Smooth muscle cell (in vitro differentiated cells): ENCODE measurements around the gene C16orf92. TPM values are rescaled to one million over a fixed set of nuclear protein-coding genes. Genes with fewer than 3 reads are reported as not detected.

Experiments used
- DNase-seq: peaks from one replicate; lab custom pipeline; 2025; ENCODE audit not compliant: unreplicated experiment; lab: John Stamatoyannopoulos, UW
- H2AFZ ChIP-seq: fragments of 200-600 bp; sonication (generic); 2 replicates; pipeline ENCODE4 v1.6.0; 2016; ENCODE audit warnings: antibody characterized with exemption, low read depth, mild to moderate bottlenecking
- H3F3A ChIP-seq: fragments of 200-600 bp; sonication (generic); 2 replicates; pipeline ENCODE4 v1.6.0; 2017; ENCODE audit warnings: antibody characterized with exemption, low read depth
- H3K27ac ChIP-seq: fragments of 200-600 bp; sonication (generic); 2 replicates; pipeline ENCODE4 v1.5.1; 2016; ENCODE audit warnings: low read depth, mild to moderate bottlenecking
- H3K27me3 ChIP-seq: fragments of 200-600 bp; sonication (generic); 2 replicates; pipeline ENCODE4 v1.6.1; 2016; ENCODE audit warnings: low read depth, mild to moderate bottlenecking
- H3K36me3 ChIP-seq: fragments of 200-600 bp; sonication (generic); 2 replicates; pipeline ENCODE4 v1.5.1; 2016; ENCODE audit warnings: low read depth
- H3K4me1 ChIP-seq: fragments of 200-600 bp; sonication (generic); 2 replicates; pipeline ENCODE4 v1.5.1; 2016; ENCODE audit warnings: low read depth
- H3K4me2 ChIP-seq: fragments of 200-600 bp; sonication (generic); 2 replicates; pipeline ENCODE4 v1.6.0; 2016; ENCODE audit warnings: mild to moderate bottlenecking
- H3K4me3 ChIP-seq: fragments of 200-600 bp; sonication (generic); 2 replicates; pipeline ENCODE4 v1.5.1; 2016; ENCODE audit warnings: mild to moderate bottlenecking
- H3K79me2 ChIP-seq: fragments of 200-600 bp; sonication (generic); 2 replicates; pipeline ENCODE4 v1.6.0; 2016; ENCODE audit warnings: low read depth, mild to moderate bottlenecking
- H3K9ac ChIP-seq: fragments of 200-600 bp; sonication (generic); 2 replicates; pipeline ENCODE4 v1.6.0; 2016; ENCODE audit warnings: low read depth
- H3K9me3 ChIP-seq: fragments of 200-600 bp; sonication (generic); replicated peaks from 2 replicates; pipeline ENCODE4 v1.5.1; 2016; ENCODE audit warnings: low read depth
- H4K20me1 ChIP-seq: fragments of 200-600 bp; sonication (generic); 2 replicates; pipeline ENCODE4 v1.6.0; 2016; ENCODE audit warnings: low read depth
- WGBS: methylation state at CpG from one replicate; pipeline ENCODE4 v1.1.7; 2016; ENCODE audit warnings: low lambda C conversion rate; 5-methylcytosine and 5-hydroxymethylcytosine counted together
- polyA plus RNA-seq: library from polyadenylated mRNA; unstranded; fragments of >200 nt; fragmentation: Nextera tagmentation; extraction: Ambion mirVana; gene quantifications from 2 replicates; pipeline ENCODE4 v1.2.1, GENCODE V29; 2016
- total RNA-seq: library from RNA; depleted of rRNA; stranded (reverse); fragments of >200 nt; gene quantifications from 2 replicates; pipeline ENCODE4 v1.2.3, GENCODE V29; 2014
- TF ChIP-seq, protein P1 (sequence below): fragments of 200-600 bp; sonication (generic); IDR thresholded peaks from 2 replicates; pipeline ENCODE4 v1.5.1; 2017; ENCODE audit warnings: borderline replicate concordance, mild to moderate bottlenecking, antibody characterized with exemption; ENCODE audit not compliant: insufficient read depth, poor library complexity, severe bottlenecking

Gene C16orf92
- total and polyA plus RNA-seq, 2 experiments from 2014 or later, result not detected

DNA sequence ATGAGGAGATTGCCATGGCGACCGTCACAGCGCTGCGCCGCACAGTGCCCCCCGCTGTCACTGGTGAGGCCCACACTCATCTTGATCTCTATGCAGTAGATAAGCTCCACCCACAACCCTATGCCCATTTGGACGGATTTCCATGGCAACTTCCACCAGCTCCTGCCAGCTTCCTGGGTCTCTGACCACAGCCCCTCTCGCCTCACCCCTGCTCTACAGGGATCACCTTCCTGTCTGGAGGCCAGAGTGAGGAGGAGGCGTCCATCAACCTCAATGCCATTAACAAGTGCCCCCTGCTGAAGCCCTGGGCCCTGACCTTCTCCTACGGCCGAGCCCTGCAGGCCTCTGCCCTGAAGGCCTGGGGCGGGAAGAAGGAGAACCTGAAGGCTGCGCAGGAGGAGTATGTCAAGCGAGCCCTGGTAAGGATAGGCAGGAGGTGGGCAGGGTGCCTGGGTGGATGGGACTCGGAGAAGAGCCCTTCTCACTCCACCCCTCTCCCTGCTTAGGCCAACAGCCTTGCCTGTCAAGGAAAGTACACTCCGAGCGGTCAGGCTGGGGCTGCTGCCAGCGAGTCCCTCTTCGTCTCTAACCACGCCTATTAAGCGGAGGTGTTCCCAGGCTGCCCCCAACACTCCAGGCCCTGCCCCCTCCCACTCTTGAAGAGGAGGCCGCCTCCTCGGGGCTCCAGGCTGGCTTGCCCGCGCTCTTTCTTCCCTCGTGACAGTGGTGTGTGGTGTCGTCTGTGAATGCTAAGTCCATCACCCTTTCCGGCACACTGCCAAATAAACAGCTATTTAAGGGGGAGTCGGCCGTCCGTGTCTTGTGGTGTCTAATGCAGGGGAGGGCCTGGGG lies 46.8 kb downstream of the C16orf92 start:
- Histone ChIP-seq H3F3A (peaks cover 57% of the 10 kb centered on the region), H3K4me1 (peaks cover 18% of the 10 kb centered on the region), H4K20me1 (peaks cover 69% of the 10 kb centered on the region), H3K79me2 (peaks cover 64% of the 10 kb centered on the region), H3K27me3 (no peaks in the 10 kb centered on the region), H3K9ac (no peak overlapping the region), H3K27ac (peak overlapping the region; percentile 45), H3K9me3 (no peaks in the 10 kb centered on the region), H3K36me3 (no peaks in the 10 kb centered on the region), H3K4me2 (peak overlapping the region; percentile 98), H3K4me3 (no peak overlapping the region), H2AFZ (no peak overlapping the region)
- TF ChIP-seq, protein P1, sequence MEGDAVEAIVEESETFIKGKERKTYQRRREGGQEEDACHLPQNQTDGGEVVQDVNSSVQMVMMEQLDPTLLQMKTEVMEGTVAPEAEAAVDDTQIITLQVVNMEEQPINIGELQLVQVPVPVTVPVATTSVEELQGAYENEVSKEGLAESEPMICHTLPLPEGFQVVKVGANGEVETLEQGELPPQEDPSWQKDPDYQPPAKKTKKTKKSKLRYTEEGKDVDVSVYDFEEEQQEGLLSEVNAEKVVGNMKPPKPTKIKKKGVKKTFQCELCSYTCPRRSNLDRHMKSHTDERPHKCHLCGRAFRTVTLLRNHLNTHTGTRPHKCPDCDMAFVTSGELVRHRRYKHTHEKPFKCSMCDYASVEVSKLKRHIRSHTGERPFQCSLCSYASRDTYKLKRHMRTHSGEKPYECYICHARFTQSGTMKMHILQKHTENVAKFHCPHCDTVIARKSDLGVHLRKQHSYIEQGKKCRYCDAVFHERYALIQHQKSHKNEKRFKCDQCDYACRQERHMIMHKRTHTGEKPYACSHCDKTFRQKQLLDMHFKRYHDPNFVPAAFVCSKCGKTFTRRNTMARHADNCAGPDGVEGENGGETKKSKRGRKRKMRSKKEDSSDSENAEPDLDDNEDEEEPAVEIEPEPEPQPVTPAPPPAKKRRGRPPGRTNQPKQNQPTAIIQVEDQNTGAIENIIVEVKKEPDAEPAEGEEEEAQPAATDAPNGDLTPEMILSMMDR, result no peak
- WGBS, result 96% methylated on average over 29 of the region's 31 CpGs
- no peak for DNase-seq

DNA sequence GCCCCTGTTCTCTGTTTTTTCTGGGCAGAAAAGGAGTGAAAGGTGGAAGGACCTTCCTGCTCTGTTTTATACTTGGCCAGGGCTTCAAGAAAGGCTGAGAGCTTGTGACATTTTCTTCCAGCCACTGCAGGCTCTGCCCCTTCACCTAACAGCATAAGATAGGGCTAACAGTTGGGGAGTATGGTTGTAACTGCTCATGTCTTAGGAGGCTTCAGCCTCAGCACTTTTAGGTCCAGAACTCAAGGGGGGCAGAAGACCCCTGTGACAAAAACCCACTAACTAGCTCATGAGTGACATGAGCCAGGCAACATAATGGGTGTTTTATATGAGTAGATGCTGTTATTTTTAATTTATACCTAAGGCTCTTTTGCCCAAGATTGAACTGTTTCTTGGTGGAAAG lies 47.5 kb downstream of the C16orf92 start:
- no peak overlapping the region for H3K4me3 ChIP-seq
- H3K79me2 ChIP-seq, result peaks cover 64% of the 10 kb centered on the region
- no peak overlapping the region for H3K9ac ChIP-seq
- peaks cover 18% of the 10 kb centered on the region for H3K4me1 ChIP-seq
- H3K9me3 ChIP-seq, result no peaks in the 10 kb centered on the region
- no peak for DNase-seq
- TF ChIP-seq, protein P1, result no peak
- H3K27me3 ChIP-seq, result no peaks in the 10 kb centered on the region
- H3K36me3 ChIP-seq, result no peaks in the 10 kb centered on the region
- H2AFZ ChIP-seq, result no peak overlapping the region
- H4K20me1 ChIP-seq, result peaks cover 69% of the 10 kb centered on the region
- H3K27ac ChIP-seq, result peak overlapping the region; percentile 45
- H3K4me2 ChIP-seq, result peak overlapping the region; percentile 98
- peaks cover 61% of the 10 kb centered on the region for H3F3A ChIP-seq

Other genes starting within 250 kb of the C16orf92 start
- not detected in 2 replicates for gene ZG16, start 244.9 kb upstream of the C16orf92 start, total RNA-seq
- gene ZG16, start 244.9 kb upstream of the C16orf92 start, polyA plus RNA-seq, result not detected in 2 replicates
- 16.0 and 19.8 TPM in 2 replicates for gene KIF22, start 232.4 kb upstream of the C16orf92 start, total RNA-seq
- gene KIF22, start 232.4 kb upstream of the C16orf92 start, polyA plus RNA-seq, result 33.5 and 35.7 TPM in 2 replicates
- gene MAZ, start 216.7 kb upstream of the C16orf92 start, total RNA-seq, result 77.2 and 104 TPM in 2 replicates
- 215 and 229 TPM in 2 replicates for gene MAZ, start 216.7 kb upstream of the C16orf92 start, polyA plus RNA-seq
- 12.2 and 25.9 TPM in 2 replicates for gene PRRT2, start 211.0 kb upstream of the C16orf92 start, total RNA-seq
- 12.2 and 20.1 TPM in 2 replicates for gene PRRT2, start 211.0 kb upstream of the C16orf92 start, polyA plus RNA-seq
- 15.6 and 21.1 TPM in 2 replicates for gene PAGR1, start 207.0 kb upstream of the C16orf92 start, total RNA-seq
- 34.5 and 44.8 TPM in 2 replicates for gene PAGR1, start 207.0 kb upstream of the C16orf92 start, polyA plus RNA-seq
- gene MVP, start 202.7 kb upstream of the C16orf92 start, total RNA-seq, result 47.5 and 57.4 TPM in 2 replicates
- gene MVP, start 202.7 kb upstream of the C16orf92 start, polyA plus RNA-seq, result 110 and 123 TPM in 2 replicates
- gene CDIPT, start 160.0 kb upstream of the C16orf92 start, total RNA-seq, result 61.4 and 63.2 TPM in 2 replicates
- 90.7 and 118 TPM in 2 replicates for gene CDIPT, start 160.0 kb upstream of the C16orf92 start, polyA plus RNA-seq
- gene SEZ6L2, start 123.6 kb upstream of the C16orf92 start, total RNA-seq, result 23.8 and 178 TPM in 2 replicates
- gene SEZ6L2, start 123.6 kb upstream of the C16orf92 start, polyA plus RNA-seq, result 37.5 and 46.1 TPM in 2 replicates
- gene ASPHD1, start 122.7 kb upstream of the C16orf92 start, total RNA-seq, result 4.1 and 7.1 TPM in 2 replicates
- gene ASPHD1, start 122.7 kb upstream of the C16orf92 start, polyA plus RNA-seq, result 26.1 and 28.8 TPM in 2 replicates
- 8.0 and 16.3 TPM in 2 replicates for gene KCTD13, start 97.0 kb upstream of the C16orf92 start, total RNA-seq
- gene KCTD13, start 97.0 kb upstream of the C16orf92 start, polyA plus RNA-seq, result 23.6 and 30.5 TPM in 2 replicates
- 99.2 and 107 TPM in 2 replicates for gene TMEM219, start 61.1 kb upstream of the C16orf92 start, total RNA-seq
- gene TMEM219, start 61.1 kb upstream of the C16orf92 start, polyA plus RNA-seq, result 176 and 186 TPM in 2 replicates
- gene TAOK2, start 49.3 kb upstream of the C16orf92 start, total RNA-seq, result 26.2 and 26.8 TPM in 2 replicates
- 26.0 TPM in 2 replicates for gene TAOK2, start 49.3 kb upstream of the C16orf92 start, polyA plus RNA-seq
- gene HIRIP3, start 27.6 kb upstream of the C16orf92 start, total RNA-seq, result 11.3 and 17.0 TPM in 2 replicates
- 13.2 and 13.9 TPM in 2 replicates for gene HIRIP3, start 27.6 kb upstream of the C16orf92 start, polyA plus RNA-seq
- gene INO80E, start 27.0 kb upstream of the C16orf92 start, total RNA-seq, result 92.2 and 181 TPM in 2 replicates
- 17.7 and 19.3 TPM in 2 replicates for gene INO80E, start 27.0 kb upstream of the C16orf92 start, polyA plus RNA-seq
- 0.09 TPM in 1 of 2 replicates, not detected in the other for gene DOC2A, start 12.2 kb upstream of the C16orf92 start, total RNA-seq
- not detected in 2 replicates for gene DOC2A, start 12.2 kb upstream of the C16orf92 start, polyA plus RNA-seq
- gene TLCD3B, start 8.1 kb downstream of the C16orf92 start, total RNA-seq, result 0.45 TPM in 1 of 2 replicates, not detected in the other
- gene TLCD3B, start 8.1 kb downstream of the C16orf92 start, polyA plus RNA-seq, result 0.48 and 1.3 TPM in 2 replicates
- gene ALDOA, start 42.6 kb downstream of the C16orf92 start, total RNA-seq, result 1,112 and 1,146 TPM in 2 replicates
- 2,844 and 2,856 TPM in 2 replicates for gene ALDOA, start 42.6 kb downstream of the C16orf92 start, polyA plus RNA-seq
- 90.2 and 111 TPM in 2 replicates for gene PPP4C, start 52.8 kb downstream of the C16orf92 start, total RNA-seq
- 208 and 224 TPM in 2 replicates for gene PPP4C, start 52.8 kb downstream of the C16orf92 start, polyA plus RNA-seq
- gene TBX6, start 68.7 kb downstream of the C16orf92 start, total RNA-seq, result 0.13 and 2.0 TPM in 2 replicates
- 0.50 and 1.6 TPM in 2 replicates for gene TBX6, start 68.7 kb downstream of the C16orf92 start, polyA plus RNA-seq
- 32.3 and 37.5 TPM in 2 replicates for gene YPEL3, start 73.0 kb downstream of the C16orf92 start, total RNA-seq
- gene YPEL3, start 73.0 kb downstream of the C16orf92 start, polyA plus RNA-seq, result 65.9 and 81.1 TPM in 2 replicates
- gene GDPD3, start 90.3 kb downstream of the C16orf92 start, total RNA-seq, result 0.85 TPM in 1 of 2 replicates, not detected in the other
- 13.4 and 17.1 TPM in 2 replicates for gene GDPD3, start 90.3 kb downstream of the C16orf92 start, polyA plus RNA-seq
- gene MAPK3, start 100.0 kb downstream of the C16orf92 start, total RNA-seq, result 34.4 and 60.3 TPM in 2 replicates
- gene MAPK3, start 100.0 kb downstream of the C16orf92 start, polyA plus RNA-seq, result 20.3 and 22.3 TPM in 2 replicates
- gene CORO1A, start 160.4 kb downstream of the C16orf92 start, total RNA-seq, result 4.3 and 5.1 TPM in 2 replicates
- gene CORO1A, start 160.4 kb downstream of the C16orf92 start, polyA plus RNA-seq, result 5.6 and 6.3 TPM in 2 replicates
- 229 and 338 TPM in 2 replicates for gene BOLA2B, start 170.5 kb downstream of the C16orf92 start, total RNA-seq
- 148 and 163 TPM in 2 replicates for gene BOLA2B, start 170.5 kb downstream of the C16orf92 start, polyA plus RNA-seq
- gene SLX1A, start 170.7 kb downstream of the C16orf92 start, total RNA-seq, result 3.7 and 55.1 TPM in 2 replicates
- 90.0 and 95.5 TPM in 2 replicates for gene SLX1A, start 170.7 kb downstream of the C16orf92 start, polyA plus RNA-seq
- gene SULT1A3, start 176.1 kb downstream of the C16orf92 start, total RNA-seq, result 3.7 and 5.8 TPM in 2 replicates
- gene SULT1A3, start 176.1 kb downstream of the C16orf92 start, polyA plus RNA-seq, result 8.2 and 16.3 TPM in 2 replicates
- gene NPIPB13, start 225.3 kb downstream of the C16orf92 start, total RNA-seq, result 1.3 and 2.2 TPM in 2 replicates
- gene NPIPB13, start 225.3 kb downstream of the C16orf92 start, polyA plus RNA-seq, result 1.8 and 7.0 TPM in 2 replicates